H9 (cell line): ENCODE results near the gene STRIT1. TPM values are rescaled to one million over a fixed set of nuclear protein-coding genes. Genes with fewer than 3 reads are reported as not detected.

Experiments
- DNase-seq: peaks from one replicate; pipeline ENCODE4 v3.0.0-alpha.2; 2017
- H2AFZ ChIP-seq: one replicate; pipeline ENCODE4 v1.6.1; 2013; ENCODE audit warnings: mild to moderate bottlenecking, low read length, control low read depth, moderate library complexity
- H2AK5ac ChIP-seq: 2 replicates; pipeline ENCODE4 v1.6.1; 2013; ENCODE audit warnings: low read length, control low read depth, mixed read lengths; ENCODE audit not compliant: insufficient read length
- H2BK120ac ChIP-seq: one replicate; pipeline ENCODE4 v1.6.1; 2013; ENCODE audit warnings: low read depth, mild to moderate bottlenecking, low read length, control low read depth, inconsistent platforms; ENCODE audit not compliant: poor library complexity, severe bottlenecking
- H2BK12ac ChIP-seq: 2 replicates; pipeline ENCODE4 v1.6.1; 2013; ENCODE audit warnings: low read length, control low read depth, mixed read lengths, low read depth; ENCODE audit not compliant: insufficient read length
- H2BK15ac ChIP-seq: 2 replicates; pipeline ENCODE4 v1.6.1; 2013; ENCODE audit warnings: low read depth, low read length, control low read depth
- H2BK20ac ChIP-seq: one replicate; pipeline ENCODE4 v1.6.1; 2013; ENCODE audit warnings: low read depth, mild to moderate bottlenecking, low read length, control low read depth, inconsistent platforms; ENCODE audit not compliant: poor library complexity, severe bottlenecking
- H2BK5ac ChIP-seq: 2 replicates; pipeline ENCODE4 v1.6.1; 2013; ENCODE audit warnings: low read length, control low read depth, mixed read lengths; ENCODE audit not compliant: insufficient read length
- H3K14ac ChIP-seq: 2 replicates; pipeline ENCODE4 v1.6.1; 2013; ENCODE audit warnings: low read length, control low read depth; ENCODE audit not compliant: insufficient read depth
- H3K18ac ChIP-seq: 2 replicates; pipeline ENCODE4 v1.6.1; 2013; ENCODE audit warnings: low read depth, mild to moderate bottlenecking, mixed read lengths, low read length, control low read depth; ENCODE audit not compliant: insufficient read length
- H3K23ac ChIP-seq: 2 replicates; pipeline ENCODE4 v1.6.1; 2013; ENCODE audit warnings: low read length, control low read depth, mixed read lengths, low read depth; ENCODE audit not compliant: insufficient read length
- H3K23me2 ChIP-seq: 2 replicates; pipeline ENCODE4 v1.6.1; 2013; ENCODE audit warnings: low read depth, mild to moderate bottlenecking, mixed read lengths, low read length, control low read depth; ENCODE audit not compliant: insufficient read length, poor library complexity, severe bottlenecking
- H3K27ac ChIP-seq: 2 replicates; pipeline ENCODE4 v1.5.1; 2013; ENCODE audit warnings: low read length, control low read depth, mixed read lengths, low read depth; ENCODE audit not compliant: insufficient read length
- H3K27me3 ChIP-seq: 2 replicates; pipeline ENCODE4 v1.6.1; 2013; ENCODE audit warnings: low read length, control low read depth, inconsistent platforms; ENCODE audit not compliant: insufficient read depth
- H3K4ac ChIP-seq: 2 replicates; pipeline ENCODE4 v1.6.1; 2013; ENCODE audit warnings: low read depth, mild to moderate bottlenecking, control low read depth, inconsistent platforms, low read length, moderate library complexity
- H3K4me1 ChIP-seq: 2 replicates; pipeline ENCODE4 v1.6.1; 2013; ENCODE audit warnings: low read length, control low read depth, inconsistent platforms; ENCODE audit not compliant: insufficient read depth
- H3K4me2 ChIP-seq: 2 replicates; pipeline ENCODE4 v1.6.1; 2013; ENCODE audit warnings: low read length, control low read depth, mixed read lengths; ENCODE audit not compliant: insufficient read length, insufficient read depth
- H3K56ac ChIP-seq: 2 replicates; pipeline ENCODE4 v1.6.1; 2013; ENCODE audit warnings: low read depth, mild to moderate bottlenecking, mixed read lengths, low read length, control low read depth; ENCODE audit not compliant: insufficient read length
- H3K79me1 ChIP-seq: 2 replicates; pipeline ENCODE4 v1.6.1; 2013; ENCODE audit warnings: low read depth, mild to moderate bottlenecking, moderate library complexity, low read length, control low read depth, inconsistent platforms; ENCODE audit not compliant: insufficient read depth, poor library complexity, severe bottlenecking
- H3K79me2 ChIP-seq: 2 replicates; pipeline ENCODE4 v1.6.1; 2013; ENCODE audit warnings: low read length, control low read depth, inconsistent platforms; ENCODE audit not compliant: insufficient read depth
- H3K9ac ChIP-seq: 2 replicates; pipeline ENCODE4 v1.6.1; 2013; ENCODE audit warnings: low read length, control low read depth, mixed read lengths; ENCODE audit not compliant: insufficient read length; ENCODE audit errors: extremely low read depth
- H3K9me3 ChIP-seq: one replicate; pipeline ENCODE4 v1.6.1; 2013; ENCODE audit warnings: low read depth, low read length, inconsistent platforms; ENCODE audit not compliant: control insufficient read depth
- H3T11ph ChIP-seq: one replicate; pipeline ENCODE4 v1.6.1; 2013; ENCODE audit warnings: mild to moderate bottlenecking, low read length, control low read depth, inconsistent platforms
- H4K20me1 ChIP-seq: one replicate; pipeline ENCODE4 v1.6.1; 2013; ENCODE audit not compliant: control insufficient read depth, insufficient read length, insufficient read depth
- H4K5ac ChIP-seq: 2 replicates; pipeline ENCODE4 v1.6.1; 2013; ENCODE audit warnings: low read depth, mild to moderate bottlenecking, mixed read lengths, low read length, control low read depth; ENCODE audit not compliant: insufficient read length
- H4K8ac ChIP-seq: replicated peaks from 2 replicates; pipeline ENCODE4 v1.6.1; 2013; ENCODE audit warnings: low read length, control low read depth, mixed read lengths, low read depth; ENCODE audit not compliant: insufficient read length
- H4K91ac ChIP-seq: 2 replicates; pipeline ENCODE4 v1.6.1; 2013; ENCODE audit warnings: low read depth, mild to moderate bottlenecking, moderate library complexity, mixed read lengths, low read length, control low read depth; ENCODE audit not compliant: insufficient read length
- H3K27ac Mint-ChIP-seq, 3 experiments: 2 replicates in 2 of 3; 3 replicates in 1 of 3; pipeline ENCODE4 v1.8.0; 2020 to 2021; ENCODE audit warnings: mixed read lengths in 3 of 3, mild to moderate bottlenecking in 1 of 3, moderate library complexity in 1 of 3
- H3K27me3 Mint-ChIP-seq: 2 replicates; pipeline ENCODE4 v1.8.0; 2021; ENCODE audit warnings: low read depth, mild to moderate bottlenecking, moderate library complexity, mixed read lengths
- H3K36me3 Mint-ChIP-seq, 3 experiments: 2 replicates in 2 of 3; 3 replicates in 1 of 3; pipeline ENCODE4 v1.8.0; 2020 to 2021; ENCODE audit warnings: low read depth in 3 of 3, mixed read lengths in 3 of 3; ENCODE audit not compliant: insufficient read depth in 1 of 3
- H3K4me1 Mint-ChIP-seq, 2 experiments: 2 replicates each; pipeline ENCODE4 v1.8.0; 2020; ENCODE audit warnings: mixed read lengths in 2 of 2
- H3K4me3 Mint-ChIP-seq, 2 experiments: 2 replicates in 1 of 2; 3 replicates in 1 of 2; pipeline ENCODE4 v1.8.0; 2020 to 2021; ENCODE audit warnings: mild to moderate bottlenecking in 2 of 2, mixed read lengths in 2 of 2, moderate library complexity in 1 of 2
- H3K9me3 Mint-ChIP-seq, 2 experiments: 2 replicates in 1 of 2; 3 replicates in 1 of 2; pipeline ENCODE4 v1.8.0; 2020; ENCODE audit warnings: mild to moderate bottlenecking in 2 of 2, mixed read lengths in 2 of 2, moderate library complexity in 1 of 2
- WGBS: extraction: QIAGEN DNeasy Blood & Tissue Kit; methylation state at CpG from one replicate; pipeline ENCODE4 v1.1.7; 2013; ENCODE audit warnings: missing lambda C conversion rate, low lambda C conversion rate, mixed read lengths; ENCODE audit not compliant: insufficient read length; ENCODE audit errors: extremely low coverage; 5-methylcytosine and 5-hydroxymethylcytosine counted together
- total RNA-seq: library from RNA; stranded (reverse); gene quantifications from 2 replicates; pipeline ENCODE4 v1.2.1, GENCODE V29; 2021
- TF ChIP-seq, protein P1 (sequence below): fragments of 200-600 bp; sonication (generic); conservative IDR thresholded peaks from 3 replicates; pipeline ENCODE4 v1.8.0; 2021; ENCODE audit warnings: antibody characterized with exemption, mild to moderate bottlenecking

The STRIT1 gene
- total RNA-seq, 1 experiment from 2014 or later = not detected

DNA sequence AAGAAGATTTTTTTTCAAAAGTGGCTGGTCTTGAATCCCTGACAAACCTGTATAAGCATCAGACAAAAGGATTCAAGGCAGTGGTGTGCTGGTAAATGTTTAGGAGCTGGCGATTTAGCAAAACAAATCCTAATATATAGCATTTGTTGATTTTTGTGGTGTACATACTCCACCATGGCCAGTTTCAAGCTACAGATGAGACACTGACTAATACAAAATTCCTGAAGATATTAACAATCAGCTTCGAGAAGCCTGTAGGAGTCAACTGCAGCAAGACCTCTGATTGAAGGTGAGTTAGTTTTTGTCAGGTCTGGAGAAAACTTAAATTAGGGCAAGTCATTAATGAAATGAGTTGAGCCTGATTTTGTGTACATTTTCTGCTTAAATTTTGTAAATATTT is 6.7 kb downstream of the STRIT1 start:
- Histone ChIP-seq H2BK120ac (no peak overlapping the region), H3K4me1 (peaks cover 3% of the 10 kb centered on the region; the same call in 1 of the 2 replicates), H4K20me1 (no peaks in the 10 kb centered on the region), H2AFZ (no peak overlapping the region), H2BK5ac (no peak overlapping the region), H4K91ac (no peak overlapping the region), H3K23ac (no peak overlapping the region), H3K27me3 (no peaks in the 10 kb centered on the region), H3K9me3 (no peaks in the 10 kb centered on the region), H2BK20ac (no peak overlapping the region), H3K27ac (no peak overlapping the region), H3K79me1 (no peaks in the 10 kb centered on the region), H4K5ac (no peak overlapping the region), H3K9ac (no peak overlapping the region), H2AK5ac (no peak overlapping the region), H3K79me2 (no peaks in the 10 kb centered on the region), H3K56ac (no peak overlapping the region), H3K4ac (no peak overlapping the region), H2BK15ac (no peak overlapping the region), H3K14ac (no peak overlapping the region), H2BK12ac (no peak overlapping the region), H3K4me2 (no peak overlapping the region), H3K18ac (no peak overlapping the region), H3T11ph (no peak overlapping the region), H4K8ac (no peak overlapping the region), H3K23me2 (no peaks in the 10 kb centered on the region)
- WGBS = no CpG with 5 or more reads among the region's 2 CpGs
- no peak overlapping the region for H3K27ac Mint-ChIP-seq
- no peak for DNase-seq
- H3K4me3 Mint-ChIP-seq = no peak overlapping the region
- no peaks in the 10 kb centered on the region for H3K27me3 Mint-ChIP-seq
- no peaks in the 10 kb centered on the region; a peak in 2 of 4 replicates for H3K4me1 Mint-ChIP-seq
- TF ChIP-seq, protein P1, sequence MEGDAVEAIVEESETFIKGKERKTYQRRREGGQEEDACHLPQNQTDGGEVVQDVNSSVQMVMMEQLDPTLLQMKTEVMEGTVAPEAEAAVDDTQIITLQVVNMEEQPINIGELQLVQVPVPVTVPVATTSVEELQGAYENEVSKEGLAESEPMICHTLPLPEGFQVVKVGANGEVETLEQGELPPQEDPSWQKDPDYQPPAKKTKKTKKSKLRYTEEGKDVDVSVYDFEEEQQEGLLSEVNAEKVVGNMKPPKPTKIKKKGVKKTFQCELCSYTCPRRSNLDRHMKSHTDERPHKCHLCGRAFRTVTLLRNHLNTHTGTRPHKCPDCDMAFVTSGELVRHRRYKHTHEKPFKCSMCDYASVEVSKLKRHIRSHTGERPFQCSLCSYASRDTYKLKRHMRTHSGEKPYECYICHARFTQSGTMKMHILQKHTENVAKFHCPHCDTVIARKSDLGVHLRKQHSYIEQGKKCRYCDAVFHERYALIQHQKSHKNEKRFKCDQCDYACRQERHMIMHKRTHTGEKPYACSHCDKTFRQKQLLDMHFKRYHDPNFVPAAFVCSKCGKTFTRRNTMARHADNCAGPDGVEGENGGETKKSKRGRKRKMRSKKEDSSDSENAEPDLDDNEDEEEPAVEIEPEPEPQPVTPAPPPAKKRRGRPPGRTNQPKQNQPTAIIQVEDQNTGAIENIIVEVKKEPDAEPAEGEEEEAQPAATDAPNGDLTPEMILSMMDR = no peak
- peaks cover 0 to 5% (median 0%) of the 10 kb centered on the region in 3 experiments; a peak in 3 of 7 replicates for H3K36me3 Mint-ChIP-seq
- H3K9me3 Mint-ChIP-seq = peaks cover 0 to 2% of the 10 kb centered on the region in 2 experiments; a peak in 3 of 5 replicates
